ENCODE data around the gene EPHB2.

DNA sequence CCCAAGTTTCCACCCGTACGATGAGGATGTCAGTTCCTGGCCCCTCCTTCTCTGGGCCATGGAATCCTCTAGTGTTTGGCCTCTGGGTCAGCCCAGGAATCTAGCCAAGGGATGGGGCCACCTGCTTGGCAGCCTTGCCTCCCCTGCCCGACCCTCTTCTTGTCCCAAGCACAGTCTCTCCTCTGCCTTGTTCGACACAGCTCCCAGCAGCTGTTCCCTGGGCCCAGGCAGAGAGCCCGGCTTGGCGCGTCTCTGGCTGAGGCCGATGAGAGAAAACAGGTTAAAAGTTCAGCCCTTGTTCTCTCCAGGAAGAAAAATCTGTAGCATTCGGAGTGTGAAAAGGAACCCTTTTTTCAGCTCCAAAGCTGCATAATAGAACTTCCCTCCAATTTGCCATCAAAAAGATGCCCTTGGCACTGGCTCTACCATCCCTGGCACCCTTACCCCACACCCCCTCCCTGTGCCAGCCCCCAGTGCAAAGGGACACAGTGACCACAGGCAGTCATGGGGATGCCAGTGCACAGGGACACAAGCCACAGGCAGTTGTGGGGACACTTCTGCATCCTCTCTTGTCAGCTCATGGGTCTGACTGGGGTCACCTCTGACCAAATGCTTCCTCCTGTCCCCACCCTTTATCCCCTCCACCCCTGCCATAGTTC, 68.4 kb downstream of the EPHB2 start:
- TF ChIP-seq, protein P1, sequence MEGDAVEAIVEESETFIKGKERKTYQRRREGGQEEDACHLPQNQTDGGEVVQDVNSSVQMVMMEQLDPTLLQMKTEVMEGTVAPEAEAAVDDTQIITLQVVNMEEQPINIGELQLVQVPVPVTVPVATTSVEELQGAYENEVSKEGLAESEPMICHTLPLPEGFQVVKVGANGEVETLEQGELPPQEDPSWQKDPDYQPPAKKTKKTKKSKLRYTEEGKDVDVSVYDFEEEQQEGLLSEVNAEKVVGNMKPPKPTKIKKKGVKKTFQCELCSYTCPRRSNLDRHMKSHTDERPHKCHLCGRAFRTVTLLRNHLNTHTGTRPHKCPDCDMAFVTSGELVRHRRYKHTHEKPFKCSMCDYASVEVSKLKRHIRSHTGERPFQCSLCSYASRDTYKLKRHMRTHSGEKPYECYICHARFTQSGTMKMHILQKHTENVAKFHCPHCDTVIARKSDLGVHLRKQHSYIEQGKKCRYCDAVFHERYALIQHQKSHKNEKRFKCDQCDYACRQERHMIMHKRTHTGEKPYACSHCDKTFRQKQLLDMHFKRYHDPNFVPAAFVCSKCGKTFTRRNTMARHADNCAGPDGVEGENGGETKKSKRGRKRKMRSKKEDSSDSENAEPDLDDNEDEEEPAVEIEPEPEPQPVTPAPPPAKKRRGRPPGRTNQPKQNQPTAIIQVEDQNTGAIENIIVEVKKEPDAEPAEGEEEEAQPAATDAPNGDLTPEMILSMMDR (IDR thresholded peaks at IDR 0.05; ENCODE audit: low read depth, low read length), result no peak
- TF ChIP-seq POLR2A (IDR thresholded peaks at IDR 0.05; ENCODE audit: extremely low read depth, insufficient read length), result no peak
- no peak for TF ChIP-seq MAX (IDR thresholded peaks at IDR 0.05; ENCODE audit: low read depth, low read length)
- no peak for TF ChIP-seq MYC (IDR thresholded peaks at IDR 0.05; ENCODE audit: low read depth, low read length)
